ENCODE data around the gene TMEM151B.
"Not testable (repeated sequence)": the region's sequence is repeated elsewhere in the genome, so short reads cannot be mapped to it uniquely, and the experiment has no call there.

TMEM151B gene

DNA sequence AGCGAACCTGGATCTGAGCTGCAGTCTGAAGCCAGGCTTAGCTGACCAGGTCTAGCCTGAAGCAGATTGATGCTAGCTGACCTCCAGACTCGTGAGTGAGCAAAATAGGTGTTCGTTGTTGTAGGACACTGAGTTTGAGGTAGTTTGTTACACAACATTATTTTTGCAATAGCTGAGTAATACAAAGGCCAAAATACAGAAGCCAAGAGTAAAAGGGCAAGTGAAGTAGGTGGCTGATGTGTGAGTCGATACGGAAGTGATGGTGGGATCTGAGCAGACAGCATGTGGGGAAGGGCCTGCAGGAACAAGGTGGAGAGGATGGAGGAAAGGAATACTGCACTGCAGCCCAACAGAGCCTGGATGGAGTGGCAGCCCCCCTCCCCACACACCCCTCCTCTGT, 63.7 kb downstream of the TMEM151B start:
- DNase-seq (ENCODE audit: low spot score), result no peak

GRCh38 chr6:44335631-44336030, 65.4 kb downstream of the TMEM151B start:
- DNase-seq (ENCODE audit: low spot score), result no peak

GRCh38 chr6:44338228-44339122, 68.2 kb downstream of the TMEM151B start:
- peak; percentile 61 for DNase-seq (ENCODE audit: low spot score)

DNA sequence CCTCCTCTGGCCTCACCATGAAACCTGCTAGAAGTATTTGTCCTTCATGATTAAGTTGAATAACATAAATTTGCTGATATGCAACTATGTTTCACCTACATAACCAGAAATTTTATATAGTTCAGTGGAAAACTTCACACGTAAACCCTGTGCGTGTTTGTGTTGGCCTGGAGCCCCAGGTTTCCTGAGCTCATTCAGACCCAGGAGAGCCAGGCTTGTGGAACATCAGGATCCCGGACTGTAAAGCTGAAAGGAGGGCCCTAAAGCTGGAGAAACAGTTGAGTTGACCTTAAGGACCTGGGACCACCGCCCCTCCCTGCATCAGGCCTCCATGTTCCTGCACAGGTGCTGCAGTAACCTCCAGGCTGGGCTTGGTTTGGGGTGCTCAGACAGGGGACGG, 69.1 kb downstream of the TMEM151B start:
- no peak for DNase-seq (ENCODE audit: low spot score)

DNA sequence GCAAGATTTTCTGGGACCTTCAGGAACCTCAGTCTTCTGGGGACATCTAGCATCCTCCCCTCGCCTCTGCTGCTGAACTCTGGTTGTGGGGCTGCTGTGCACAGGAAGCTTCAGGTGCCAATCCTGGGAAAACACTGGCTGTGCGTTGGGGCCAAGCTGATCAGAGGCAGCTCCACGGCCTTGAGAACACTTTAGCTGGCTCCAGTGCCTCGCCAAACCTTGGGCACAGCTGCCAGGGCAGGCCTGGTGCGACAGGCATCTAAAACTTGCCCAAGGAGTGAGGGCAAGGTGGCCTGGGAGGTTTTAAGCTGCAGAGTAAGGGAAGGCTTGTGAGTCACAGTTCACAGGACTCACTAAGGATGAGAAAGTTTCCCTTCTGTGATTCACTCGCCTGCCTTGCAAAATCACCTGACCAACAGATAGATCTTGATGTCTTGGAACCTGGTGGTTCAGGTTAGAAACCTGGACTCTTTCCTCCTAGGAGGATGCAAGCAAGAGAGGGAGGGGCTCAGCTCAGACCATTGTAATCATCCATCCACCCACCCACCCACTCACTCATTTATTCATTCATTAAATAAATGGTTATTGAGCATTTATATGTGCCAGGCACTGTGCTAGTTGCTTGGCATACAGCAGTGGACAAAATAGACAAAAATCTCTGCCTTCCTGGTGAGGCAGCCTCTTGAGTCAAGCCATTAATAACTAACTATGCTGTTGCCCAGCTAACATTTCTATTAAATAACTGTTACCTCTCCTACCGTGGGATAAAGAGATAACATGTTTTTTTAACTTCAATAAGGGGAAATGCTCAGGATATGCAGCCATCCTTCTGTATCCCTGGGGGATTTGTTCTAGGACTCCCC, 69.7 kb downstream of the TMEM151B start:
- no peak for DNase-seq (ENCODE audit: low spot score)

- DNase-seq (ENCODE audit: low spot score), result no peak
These were observed 71.0 kb downstream of the TMEM151B start for GRCh38 chr6:44341095-44341890.

DNA sequence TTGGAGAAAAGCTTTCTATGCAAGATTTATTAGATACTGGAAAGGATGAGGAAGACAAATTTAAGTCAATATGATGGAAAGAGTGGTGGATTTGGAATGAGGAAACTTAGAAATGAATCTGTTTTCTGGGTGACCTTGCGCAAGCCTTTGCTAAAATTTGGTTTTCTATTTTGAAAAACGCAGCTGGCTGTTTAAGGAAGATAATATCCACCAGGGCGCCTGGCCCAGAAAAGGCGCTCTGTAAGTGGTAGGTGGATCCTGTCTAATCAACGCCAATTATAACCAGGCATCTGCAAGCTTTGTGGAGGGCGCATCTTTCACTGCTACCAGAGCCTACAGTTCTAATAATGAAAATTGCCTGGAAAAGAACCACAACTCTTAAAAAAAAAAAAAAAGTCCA, 71.8 kb downstream of the TMEM151B start:
- no peak for DNase-seq (ENCODE audit: low spot score)

DNA sequence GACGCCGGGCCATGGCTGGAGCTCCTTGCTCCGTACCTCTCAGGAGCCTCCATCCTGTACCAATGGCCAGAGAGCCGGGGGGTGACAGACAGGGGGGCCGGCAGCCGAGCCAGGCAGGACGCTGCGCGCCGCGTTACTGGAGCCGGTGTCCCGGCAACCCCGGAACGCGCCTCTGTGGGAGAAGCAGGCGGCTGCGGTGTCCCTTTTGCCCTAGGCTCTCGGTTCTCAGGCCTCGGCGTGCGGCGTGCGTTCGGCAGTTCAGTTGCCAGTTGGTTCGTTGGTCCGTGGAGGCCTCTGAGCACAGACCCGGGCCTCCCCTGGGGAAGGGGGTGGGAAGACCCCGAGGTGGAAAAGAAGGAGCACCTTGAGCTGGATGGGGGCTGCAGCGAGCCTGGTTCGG, 72.2 kb downstream of the TMEM151B start, which contains the start of gene SPATS1:
Gene SPATS1, plus strand, starts transcription at position 162 of the 400 bp plus-strand sequence. CDS start 446 bp downstream, outside the sequence.
- DNase-seq (ENCODE audit: low spot score), result no peak

DNA sequence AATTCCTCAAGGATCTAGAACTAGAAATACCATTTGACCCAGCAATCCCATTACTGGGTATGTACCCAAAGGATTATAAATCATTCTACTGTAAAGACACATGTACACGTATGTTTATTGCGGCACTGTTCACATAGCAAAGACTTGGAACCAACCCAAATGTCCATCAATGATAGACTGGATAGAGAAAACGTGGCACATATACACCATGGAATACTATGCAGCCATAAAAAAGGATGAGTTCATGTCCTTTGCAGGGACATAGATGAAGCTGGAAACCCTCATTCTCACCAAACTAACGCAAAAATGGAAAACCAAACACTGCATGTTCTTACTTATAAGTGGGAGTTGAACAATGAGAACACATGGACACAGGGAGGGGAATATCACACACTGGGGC, 76.6 kb downstream of the TMEM151B start:
- DNase-seq (ENCODE audit: low spot score), result not testable (repeated sequence)

- no peak for DNase-seq (ENCODE audit: low spot score)
These were observed 79.8 kb downstream of the TMEM151B start for GRCh38 chr6:44349904-44350649.

- not testable (repeated sequence) for DNase-seq (ENCODE audit: low spot score)
These were observed 80.4 kb downstream of the TMEM151B start for GRCh38 chr6:44350650-44350994.

DNA sequence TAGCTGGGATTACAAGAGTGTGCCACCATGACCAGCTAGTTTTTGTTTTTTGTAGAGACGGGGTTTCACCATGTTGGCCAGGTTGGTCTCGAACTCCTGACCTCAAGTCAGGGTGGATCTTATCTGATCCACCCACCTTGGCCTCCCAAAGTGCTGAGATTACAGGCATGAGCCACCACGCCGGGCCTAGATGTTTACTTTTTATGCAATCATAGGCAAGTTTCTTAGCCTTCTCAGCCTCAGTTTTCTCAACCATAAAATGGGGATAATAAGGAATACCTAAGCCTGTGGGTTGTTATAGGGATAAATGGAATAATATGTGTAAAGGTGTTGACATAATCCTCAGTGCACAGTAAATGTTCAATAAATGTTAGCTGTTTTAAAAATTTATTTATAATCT, 82.0 kb downstream of the TMEM151B start:
- no peak for DNase-seq (ENCODE audit: low spot score)

DNA sequence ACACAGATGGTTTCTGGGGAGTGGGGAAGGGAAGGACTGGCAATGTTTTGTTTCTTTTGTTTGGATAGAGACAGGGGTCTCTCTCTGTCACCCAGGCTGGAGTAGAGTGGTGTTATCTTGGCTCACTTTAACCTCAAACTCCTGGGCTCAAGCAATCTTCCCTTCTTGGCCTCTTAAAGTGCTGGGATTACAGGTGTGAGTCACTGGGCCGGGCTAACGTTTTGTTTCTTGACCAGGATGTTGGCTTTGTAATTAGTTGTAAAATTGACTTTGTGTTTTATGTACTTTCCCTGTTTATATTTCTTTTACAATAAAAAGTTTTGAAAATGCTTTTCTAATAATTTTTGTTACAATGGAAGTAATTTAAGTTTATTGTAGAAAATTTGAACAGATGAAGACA, 83.1 kb downstream of the TMEM151B start:
- DNase-seq (ENCODE audit: low spot score), result no peak

GRCh38 chr6:44355640-44356039, 85.4 kb downstream of the TMEM151B start:
- no peak for DNase-seq (ENCODE audit: low spot score)

DNA sequence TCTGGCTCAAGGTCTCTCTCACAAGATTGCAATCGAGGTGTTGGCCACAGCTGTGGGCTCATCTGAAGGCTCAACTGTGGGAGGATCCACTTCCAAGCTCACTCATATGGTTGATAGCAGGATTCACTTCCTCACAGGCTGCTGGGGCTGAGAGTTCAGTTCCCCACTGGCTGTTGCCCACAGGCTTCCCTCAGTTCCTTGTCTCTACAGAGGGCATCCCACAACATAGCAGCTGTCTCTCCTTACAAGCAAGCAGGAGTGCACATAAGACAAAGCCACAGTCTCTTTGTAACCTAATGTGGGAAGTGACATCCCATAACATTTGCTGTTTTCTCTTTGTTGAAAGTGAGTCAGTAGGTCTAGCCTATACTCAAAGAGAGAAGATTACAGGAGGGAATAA, 86.2 kb downstream of the TMEM151B start:
- DNase-seq (ENCODE audit: low spot score), result no peak
